HG03066 (cell line): Measurements from ENCODE around the gene GALC.

Experiments
- ATAC-seq: cut with Tn5 transposase; IDR thresholded peaks from one replicate; pipeline ENCODE4 v1.9.1; 2021; ENCODE audit warnings: low read depth; ENCODE audit not compliant: unreplicated experiment

GALC gene

GRCh38 chr14:87966816-87967215 is 26.2 kb downstream of the GALC start:
- ATAC-seq: no peak

- ATAC-seq: no peak
Measured at GRCh38 chr14:87961246-87961645, 31.7 kb downstream of the GALC start.

GRCh38 chr14:87960013-87960787 is 32.8 kb downstream of the GALC start:
- ATAC-seq: no peak

- ATAC-seq: no peak
Measured at GRCh38 chr14:87955501-87955900, 37.5 kb downstream of the GALC start.

DNA sequence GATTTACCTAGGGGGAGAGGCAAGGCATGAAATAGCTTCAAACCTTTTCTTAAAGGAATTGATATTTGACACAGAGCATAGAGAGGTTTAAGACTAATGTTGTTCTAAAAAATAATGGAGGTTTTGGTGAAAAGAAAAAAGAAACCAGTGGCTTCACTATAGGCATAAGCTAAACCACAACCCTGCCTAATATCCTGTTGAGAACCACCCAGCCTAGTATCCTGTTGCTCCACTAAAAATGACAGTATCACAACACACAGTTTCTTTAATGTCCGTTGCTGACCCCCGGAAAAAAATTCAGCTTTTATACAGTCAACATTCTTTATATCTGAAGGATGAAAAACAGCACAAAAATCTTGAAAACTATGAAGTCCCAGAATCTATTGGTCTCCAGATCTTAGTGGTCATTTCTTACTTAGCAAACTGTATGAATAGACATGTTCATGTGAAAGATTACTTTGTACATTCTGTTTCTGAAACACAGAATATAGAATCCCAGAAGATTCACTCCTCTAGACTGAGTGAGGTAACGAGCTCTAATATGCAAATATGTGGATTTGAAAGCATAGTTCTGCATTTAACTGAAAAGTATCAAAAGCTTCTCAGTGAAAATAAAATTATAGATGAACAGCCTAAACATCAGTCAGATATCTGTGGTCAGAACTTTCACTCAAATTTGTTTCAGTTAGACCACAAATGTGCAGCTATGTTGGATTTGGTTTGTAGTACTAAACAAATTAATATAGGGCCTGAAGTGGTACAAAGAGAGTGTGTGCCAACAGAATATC is 40.5 kb downstream of the GALC start:
- ATAC-seq: peak; percentile 77

DNA sequence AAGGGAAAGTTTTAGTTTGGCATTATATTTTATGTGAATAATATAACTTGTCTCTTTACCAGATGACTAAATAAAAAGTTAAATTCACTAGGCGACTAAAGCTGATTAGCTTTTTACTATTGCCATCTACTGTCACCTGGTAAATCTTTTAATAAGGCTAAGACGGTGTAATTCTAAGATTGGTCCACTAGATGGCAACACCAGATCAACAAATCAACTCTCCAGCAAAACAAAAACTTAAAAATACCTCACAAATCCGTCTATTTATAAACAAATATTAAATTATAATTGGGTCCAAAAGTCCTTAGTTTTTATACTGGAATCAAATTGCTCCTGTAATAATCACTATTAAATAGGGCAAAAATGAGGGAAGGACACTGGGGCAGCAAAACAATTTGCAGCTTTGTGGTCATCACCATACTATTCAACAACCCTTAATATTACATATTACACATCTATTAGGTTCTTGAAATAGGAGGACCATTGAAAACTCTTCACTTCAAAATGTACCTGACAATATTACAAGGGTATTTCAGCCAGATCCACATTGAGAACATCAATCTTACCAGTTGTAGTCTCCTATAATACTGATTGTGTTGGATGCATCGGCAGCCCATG is 47.9 kb downstream of the GALC start:
- no peak for ATAC-seq

DNA sequence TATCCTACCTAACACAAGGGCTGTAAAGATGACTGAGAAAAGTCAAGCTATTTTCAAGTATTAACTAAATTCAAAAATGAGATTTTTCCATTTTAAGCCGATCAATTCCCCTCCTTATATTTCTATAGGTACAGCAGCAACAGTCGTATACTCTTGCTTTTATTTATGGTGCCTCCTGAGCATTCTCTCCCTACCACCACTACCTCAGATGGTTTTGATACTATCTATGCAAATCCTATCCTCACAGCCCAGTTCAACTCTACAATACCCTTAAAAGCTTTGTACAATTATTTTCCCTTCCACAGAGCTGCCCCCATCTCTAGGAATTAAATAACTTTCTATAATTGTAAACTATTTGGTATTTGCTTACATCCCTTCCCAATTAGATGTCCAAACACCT is 52.1 kb downstream of the GALC start:
- no peak for ATAC-seq

DNA sequence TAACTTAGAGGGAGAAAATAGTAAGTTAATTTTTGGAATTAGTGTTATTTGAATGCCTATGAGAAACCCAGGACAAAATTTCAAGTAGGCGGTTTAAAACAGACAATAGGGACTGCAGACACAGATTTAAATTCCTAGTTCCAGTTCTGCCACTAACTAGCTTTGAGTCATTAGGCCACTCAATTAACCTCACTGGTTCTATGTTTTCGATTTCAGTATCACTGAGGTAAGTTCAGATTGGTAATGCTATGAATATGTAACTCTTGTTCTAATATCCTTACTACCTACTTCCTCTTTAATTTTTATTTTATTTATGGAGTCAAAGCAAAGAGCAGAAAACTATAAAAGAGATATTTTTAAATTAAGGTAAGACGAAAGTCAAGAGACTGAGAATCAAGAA is 52.6 kb downstream of the GALC start:
- ATAC-seq: peak; percentile 97

DNA sequence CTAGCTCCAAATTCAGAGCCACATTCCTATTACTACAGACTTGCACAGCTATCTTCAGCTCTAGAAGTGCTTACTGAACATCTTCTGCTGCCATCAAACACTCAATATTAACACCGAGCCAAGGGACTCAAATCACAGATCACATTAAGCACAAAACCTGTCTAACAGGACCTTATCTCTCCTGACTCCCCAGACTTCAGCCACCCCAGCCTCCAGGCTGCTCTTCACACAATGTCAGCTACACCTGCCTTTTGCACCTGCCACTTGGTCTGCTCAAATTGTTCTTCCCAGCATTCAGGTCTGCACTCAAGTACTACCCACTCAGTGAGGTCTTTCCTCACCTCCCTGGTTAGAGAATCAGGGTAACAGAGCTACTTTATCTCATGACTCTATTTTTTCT is 57.1 kb downstream of the GALC start:
- no peak for ATAC-seq

- no peak for ATAC-seq
Measured at GRCh38 chr14:87935081-87935828, 57.7 kb downstream of the GALC start.

- no peak for ATAC-seq
Measured at GRCh38 chr14:87934185-87934584, 58.8 kb downstream of the GALC start.

DNA sequence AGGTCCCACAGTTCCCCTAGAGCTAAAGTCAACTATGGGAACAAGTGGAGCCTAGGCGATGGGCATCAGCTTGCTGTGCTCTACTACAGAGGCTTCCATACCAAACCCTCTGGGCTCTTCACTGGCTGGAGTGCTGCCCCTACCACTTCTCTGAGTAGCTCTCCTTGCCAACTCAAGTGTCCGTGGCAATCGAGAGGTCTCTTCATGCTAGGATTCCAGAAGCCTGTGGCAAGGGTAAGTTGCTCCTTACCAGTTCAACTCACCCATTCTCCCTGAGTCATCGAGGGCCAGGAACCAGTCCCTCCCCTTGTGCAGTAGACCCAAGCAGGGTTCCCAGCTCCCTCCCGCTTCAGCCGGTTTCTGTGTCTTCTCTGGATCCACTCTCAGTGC is 76.1 kb downstream of the GALC start:
- no peak for ATAC-seq

- ATAC-seq: no peak
Measured at GRCh38 chr14:87916103-87916885, 76.7 kb downstream of the GALC start.

DNA sequence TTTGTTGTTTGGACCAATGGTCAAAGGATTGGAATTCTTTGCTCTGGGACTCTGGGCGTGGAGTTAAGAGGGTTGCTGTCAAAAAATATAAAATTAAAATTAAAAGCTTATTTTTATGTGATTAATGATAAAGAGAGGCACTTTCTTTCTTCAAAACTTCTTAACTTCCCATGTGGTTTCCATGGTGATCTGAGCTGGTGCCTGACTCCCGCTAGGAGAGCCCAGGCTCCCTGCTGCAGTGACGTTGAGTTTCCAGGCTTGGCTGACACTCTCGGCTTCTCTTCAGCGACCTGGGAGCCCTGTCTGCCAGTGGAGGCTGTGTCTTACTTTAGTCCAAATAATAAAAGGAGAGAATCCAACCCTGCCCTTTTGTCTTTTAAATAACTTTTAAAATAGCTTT is 84.4 kb downstream of the GALC start:
- no peak for ATAC-seq

DNA sequence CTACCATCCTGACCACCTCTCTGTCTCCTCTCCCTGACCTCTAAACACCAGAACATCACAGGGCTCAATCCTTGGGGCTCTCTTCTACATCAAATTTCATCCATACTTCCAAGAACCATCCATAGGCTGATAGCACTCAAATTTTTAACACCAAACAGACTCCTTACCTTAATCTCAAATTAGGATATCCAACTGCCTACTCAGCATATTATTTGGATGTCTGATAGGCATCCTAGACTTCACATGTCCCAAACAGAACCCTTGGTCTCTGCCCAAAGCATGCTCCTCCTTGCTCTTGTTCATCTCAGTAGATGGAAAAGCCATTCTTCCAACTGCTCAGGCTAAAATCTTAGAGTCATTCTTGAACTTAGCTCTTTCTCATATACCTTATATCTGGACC is 91.3 kb downstream of the GALC start:
- ATAC-seq: no peak

GRCh38 chr14:87901236-87901635 is 91.7 kb downstream of the GALC start:
- no peak for ATAC-seq

- no peak for ATAC-seq
Measured at GRCh38 chr14:87899228-87899627, 93.8 kb downstream of the GALC start.

DNA sequence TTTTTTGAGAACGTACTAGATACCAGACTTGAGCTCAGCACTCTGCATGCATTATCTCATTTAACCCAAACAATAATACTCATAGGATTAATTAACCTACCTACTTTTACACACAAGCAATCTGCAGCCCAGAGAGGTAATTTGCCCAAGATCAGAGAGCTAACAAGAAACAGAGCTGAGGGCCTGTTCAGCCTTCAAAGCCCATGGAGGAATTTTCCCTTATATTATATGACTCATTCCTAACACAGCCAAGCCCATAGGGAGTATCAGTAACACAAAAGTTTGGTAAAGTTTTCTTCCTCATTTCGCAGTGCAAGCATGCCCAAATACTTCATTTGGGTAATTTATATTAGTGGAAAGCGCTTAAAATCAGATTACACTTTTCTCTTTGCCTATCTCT is 94.7 kb downstream of the GALC start:
- no peak for ATAC-seq

- ATAC-seq: peak; percentile 58
Measured at GRCh38 chr14:87896393-87897380, 96.3 kb downstream of the GALC start.
